Spleen (tissue), 7 donors: Measurements from ENCODE around the gene ARL14EPL.

Experiments
- POLR2A ChIP-seq, 3 donors: fragments of 450-650 bp; IDR thresholded peaks; one replicate each; pipeline ENCODE4 v1.5.1; 2017; ENCODE audit warnings: antibody characterized with exemption in 3 of 3, mild to moderate bottlenecking in 1 of 3
- POLR2AphosphoS5 ChIP-seq, 3 donors: sonication (generic); formaldehyde crosslinking; IDR thresholded peaks; one replicate each; pipeline ENCODE4 v1.5.1; 2017; ENCODE audit warnings: antibody characterized with exemption in 3 of 3
- TF ChIP-seq, protein P1 (sequence below), 11 experiments: fragments of 200-600 bp in 7 of 11; fragments of 450-650 bp in 4 of 11; sonication (generic) in 4 of 11; IDR thresholded peaks in 8 of 11; conservative IDR thresholded peaks in 3 of 11; 1 replicate in 7 of 11; 2 replicates in 4 of 11; pipeline versions ENCODE4 v1.4.0 to v1.8.0; 2016 to 2021; ENCODE audit warnings: antibody characterized with exemption in 11 of 11, inconsistent platforms in 4 of 11, mild to moderate bottlenecking in 1 of 11
- donor health status: DM: no; HTN: no; CAD: no; lungs with moderate emphysema.
- donor health status: DM: no; HTN: no; CAD: no.
- donor health status: DM: no; HTN: no; CAD: no.

DNA sequence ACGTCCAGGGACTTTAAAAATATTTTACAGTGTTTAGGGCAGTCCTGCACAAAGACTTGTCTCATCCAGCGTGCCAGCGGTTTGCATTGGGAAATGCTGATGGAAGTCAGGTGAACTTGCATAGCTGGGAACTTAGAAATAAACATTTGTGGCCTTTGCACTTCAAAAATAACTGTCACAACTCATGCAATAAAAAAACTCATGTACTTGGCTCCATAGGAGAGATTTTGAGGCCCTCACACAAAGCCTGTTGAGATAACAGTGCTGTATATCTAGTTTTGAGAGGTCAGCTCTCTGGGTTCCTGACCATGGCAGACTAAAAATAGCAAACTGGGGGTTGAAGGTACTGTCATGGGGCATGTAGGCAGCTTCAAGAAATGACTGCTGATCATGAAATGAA is 58.0 kb downstream of the ARL14EPL start:
- TF ChIP-seq, protein P1, sequence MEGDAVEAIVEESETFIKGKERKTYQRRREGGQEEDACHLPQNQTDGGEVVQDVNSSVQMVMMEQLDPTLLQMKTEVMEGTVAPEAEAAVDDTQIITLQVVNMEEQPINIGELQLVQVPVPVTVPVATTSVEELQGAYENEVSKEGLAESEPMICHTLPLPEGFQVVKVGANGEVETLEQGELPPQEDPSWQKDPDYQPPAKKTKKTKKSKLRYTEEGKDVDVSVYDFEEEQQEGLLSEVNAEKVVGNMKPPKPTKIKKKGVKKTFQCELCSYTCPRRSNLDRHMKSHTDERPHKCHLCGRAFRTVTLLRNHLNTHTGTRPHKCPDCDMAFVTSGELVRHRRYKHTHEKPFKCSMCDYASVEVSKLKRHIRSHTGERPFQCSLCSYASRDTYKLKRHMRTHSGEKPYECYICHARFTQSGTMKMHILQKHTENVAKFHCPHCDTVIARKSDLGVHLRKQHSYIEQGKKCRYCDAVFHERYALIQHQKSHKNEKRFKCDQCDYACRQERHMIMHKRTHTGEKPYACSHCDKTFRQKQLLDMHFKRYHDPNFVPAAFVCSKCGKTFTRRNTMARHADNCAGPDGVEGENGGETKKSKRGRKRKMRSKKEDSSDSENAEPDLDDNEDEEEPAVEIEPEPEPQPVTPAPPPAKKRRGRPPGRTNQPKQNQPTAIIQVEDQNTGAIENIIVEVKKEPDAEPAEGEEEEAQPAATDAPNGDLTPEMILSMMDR (IDR thresholded peaks at IDR 0.05 in 8 of 11, conservative IDR thresholded peaks at IDR 0.05 in 3 of 11): no peak
- TF ChIP-seq POLR2A (IDR thresholded peaks at IDR 0.05) (no peak), POLR2AphosphoS5 (IDR thresholded peaks at IDR 0.05) (no peak)
